ENCODE measurements around the gene SAMD11. TPM values are rescaled to one million over a fixed set of nuclear protein-coding genes. Genes with fewer than 3 reads are reported as not detected.
A peak's percentile ranks its signal among the peaks of the same experiment; 100 is the strongest.

SAMD11 gene
- total RNA-seq, 1 experiment from 2014 or later = 2.3 TPM

DNA sequence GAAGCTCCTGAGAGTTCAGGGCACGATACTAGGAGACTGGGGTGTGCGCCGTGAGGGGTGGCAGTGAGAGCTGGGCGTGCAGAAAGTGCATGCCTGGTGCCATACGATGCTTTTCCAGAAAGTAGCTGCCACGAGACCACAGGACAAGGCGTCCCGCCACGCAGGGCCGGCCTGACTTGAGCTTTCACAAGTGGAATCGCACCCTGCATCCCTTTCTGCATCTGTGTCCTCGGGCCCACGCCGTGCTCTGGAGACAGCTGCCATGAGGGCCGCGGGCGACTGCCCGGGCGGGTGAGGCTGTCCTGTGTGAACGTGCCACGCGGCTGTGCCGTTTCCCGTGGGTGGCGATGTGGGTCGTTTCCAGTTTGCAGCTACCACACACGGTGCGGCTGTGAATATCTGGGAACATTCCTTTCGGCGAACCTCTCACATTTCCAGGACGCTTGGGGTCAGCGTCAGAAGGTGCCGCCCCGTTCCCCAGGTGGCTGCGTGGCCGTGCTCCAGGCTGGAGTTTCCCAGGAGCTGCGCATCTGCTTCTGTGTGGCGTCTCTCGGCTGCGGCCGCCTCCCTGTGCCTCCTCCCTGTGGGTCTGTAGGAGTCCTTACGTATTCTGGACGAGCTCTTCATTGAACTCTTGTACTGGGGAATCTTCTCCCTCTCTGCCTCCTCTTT lies 59.2 kb downstream of the SAMD11 start (continued):
- TF ChIP-seq, protein P1, sequence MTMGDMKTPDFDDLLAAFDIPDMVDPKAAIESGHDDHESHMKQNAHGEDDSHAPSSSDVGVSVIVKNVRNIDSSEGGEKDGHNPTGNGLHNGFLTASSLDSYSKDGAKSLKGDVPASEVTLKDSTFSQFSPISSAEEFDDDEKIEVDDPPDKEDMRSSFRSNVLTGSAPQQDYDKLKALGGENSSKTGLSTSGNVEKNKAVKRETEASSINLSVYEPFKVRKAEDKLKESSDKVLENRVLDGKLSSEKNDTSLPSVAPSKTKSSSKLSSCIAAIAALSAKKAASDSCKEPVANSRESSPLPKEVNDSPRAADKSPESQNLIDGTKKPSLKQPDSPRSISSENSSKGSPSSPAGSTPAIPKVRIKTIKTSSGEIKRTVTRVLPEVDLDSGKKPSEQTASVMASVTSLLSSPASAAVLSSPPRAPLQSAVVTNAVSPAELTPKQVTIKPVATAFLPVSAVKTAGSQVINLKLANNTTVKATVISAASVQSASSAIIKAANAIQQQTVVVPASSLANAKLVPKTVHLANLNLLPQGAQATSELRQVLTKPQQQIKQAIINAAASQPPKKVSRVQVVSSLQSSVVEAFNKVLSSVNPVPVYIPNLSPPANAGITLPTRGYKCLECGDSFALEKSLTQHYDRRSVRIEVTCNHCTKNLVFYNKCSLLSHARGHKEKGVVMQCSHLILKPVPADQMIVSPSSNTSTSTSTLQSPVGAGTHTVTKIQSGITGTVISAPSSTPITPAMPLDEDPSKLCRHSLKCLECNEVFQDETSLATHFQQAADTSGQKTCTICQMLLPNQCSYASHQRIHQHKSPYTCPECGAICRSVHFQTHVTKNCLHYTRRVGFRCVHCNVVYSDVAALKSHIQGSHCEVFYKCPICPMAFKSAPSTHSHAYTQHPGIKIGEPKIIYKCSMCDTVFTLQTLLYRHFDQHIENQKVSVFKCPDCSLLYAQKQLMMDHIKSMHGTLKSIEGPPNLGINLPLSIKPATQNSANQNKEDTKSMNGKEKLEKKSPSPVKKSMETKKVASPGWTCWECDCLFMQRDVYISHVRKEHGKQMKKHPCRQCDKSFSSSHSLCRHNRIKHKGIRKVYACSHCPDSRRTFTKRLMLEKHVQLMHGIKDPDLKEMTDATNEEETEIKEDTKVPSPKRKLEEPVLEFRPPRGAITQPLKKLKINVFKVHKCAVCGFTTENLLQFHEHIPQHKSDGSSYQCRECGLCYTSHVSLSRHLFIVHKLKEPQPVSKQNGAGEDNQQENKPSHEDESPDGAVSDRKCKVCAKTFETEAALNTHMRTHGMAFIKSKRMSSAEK (CRISPR knock-in tag; IDR thresholded peaks at IDR 0.05; ENCODE audit: borderline replicate concordance) = no peak
- TF ChIP-seq ZNF416 (CRISPR knock-in tag; IDR thresholded peaks at IDR 0.05) (no peak), CREB1 (CRISPR knock-in tag; IDR thresholded peaks at IDR 0.05) (no peak), USF2 (CRISPR knock-in tag; IDR thresholded peaks at IDR 0.05) (no peak)

DNA sequence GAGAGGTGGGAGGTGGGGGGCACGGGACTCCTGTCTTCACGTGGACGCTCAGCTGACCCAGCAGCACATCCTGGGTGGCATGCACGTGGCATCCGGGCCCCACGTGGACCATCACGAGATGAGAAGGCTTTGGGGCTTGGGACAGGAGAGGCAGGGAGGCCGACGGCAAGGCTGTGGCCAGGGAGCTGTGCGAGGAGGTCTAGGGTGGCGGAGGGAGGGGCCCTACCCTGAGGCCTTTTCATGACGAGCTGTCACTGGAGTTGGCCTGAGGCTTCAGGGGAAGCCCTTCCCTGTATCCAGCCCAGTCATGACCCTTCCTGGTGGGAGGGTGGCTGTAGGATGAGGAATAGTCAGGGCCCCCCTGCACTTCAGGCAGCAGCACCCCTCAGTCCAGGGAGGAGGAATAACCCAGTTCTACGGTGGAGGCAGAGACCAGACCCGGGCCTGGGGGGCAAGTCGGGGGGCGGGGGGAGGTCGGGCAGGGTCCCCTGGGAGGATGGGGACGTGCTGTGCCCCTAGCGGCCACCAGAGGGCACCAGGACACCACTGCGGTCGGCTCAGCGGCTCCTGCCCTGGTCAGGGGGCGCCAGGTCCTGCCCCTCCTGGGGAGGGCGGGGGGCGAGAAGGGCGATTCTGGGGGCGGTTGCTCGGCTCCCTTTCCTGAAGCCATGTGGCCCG lies 60.2 kb downstream of the SAMD11 start:
- TF ChIP-seq ZNF512 (CRISPR knock-in tag; IDR thresholded peaks at IDR 0.05; ENCODE audit: borderline replicate concordance) (no peak), CTCF (IDR thresholded peaks at IDR 0.05) (peak; percentile 98)
- Mint-ChIP-seq H3K27me3 (ENCODE audit: low read depth) (peaks cover 59% of the 10 kb centered on the region), H3K36me3 (no peaks in the 10 kb centered on the region), H3K4me1 (no peaks in the 10 kb centered on the region), H3K9me3 (peaks cover 9% of the 10 kb centered on the region), H3K4me3 (no peak overlapping the region), H3K27ac (no peak overlapping the region)
- ATAC-seq = peak; percentile 92
- ChIA-PET POLR2A (interaction anchor here (1.2 kb wide), 1 partner anchor 57 kb away, joined by 5 read pairs; no protein-coding TSS in a partner anchor), CTCF (interaction anchor here (0.6 to 6.3 kb wide), 36 partner anchors 8 to 308 kb away, joined by 3 to 77 read pairs (median 4); partner anchors contain the start of genes HES4, ISG15, PLEKHN1 and TTLL10)
- DNase-seq (ENCODE audit: low spot score) = peak; percentile 85

DNA sequence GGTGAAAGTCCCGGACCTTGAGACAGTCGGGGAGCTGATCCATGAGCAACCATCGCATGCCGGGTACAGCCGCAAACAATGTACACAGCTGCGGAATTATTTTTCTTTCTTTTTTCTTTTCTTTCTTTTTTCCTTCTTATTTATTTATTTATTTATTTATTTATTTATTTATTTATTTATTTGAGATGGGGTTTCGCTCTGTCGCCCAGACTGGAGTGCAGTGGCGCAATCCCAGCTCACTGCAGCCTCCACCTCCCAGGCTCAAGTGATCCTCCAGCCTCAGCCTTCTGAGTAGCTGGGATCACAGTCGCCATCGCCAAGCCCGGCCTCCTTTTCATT lies 60.7 kb downstream of the SAMD11 start:
- Mint-ChIP-seq H3K9me3 (peaks cover 12% of the 10 kb centered on the region), H3K27me3 (ENCODE audit: low read depth) (peaks cover 64% of the 10 kb centered on the region), H3K36me3 (no peaks in the 10 kb centered on the region), H3K27ac (no peak overlapping the region), H3K4me1 (no peaks in the 10 kb centered on the region), H3K4me3 (no peak overlapping the region)
- ATAC-seq (no peak), DNase-seq (ENCODE audit: low spot score) (no peak)
- POLR2A ChIA-PET = interaction anchor here (1.2 kb wide), 1 partner anchor 56 kb away, joined by 5 read pairs; no protein-coding TSS in a partner anchor
- CTCF ChIA-PET = interaction anchor here (0.5 to 6.3 kb wide), 35 partner anchors 9 to 307 kb away, joined by 3 to 77 read pairs (median 4); partner anchors contain the start of genes HES4, ISG15, PLEKHN1 and RNF223
- TF ChIP-seq HMGA2 (CRISPR knock-in tag; IDR thresholded peaks at IDR 0.05) (peak; percentile 32; the same call in 1 of the 2 replicates), FOXJ3 (CRISPR knock-in tag; IDR thresholded peaks at IDR 0.05; ENCODE audit: borderline replicate concordance) (no peak), ZNF317 (CRISPR knock-in tag; IDR thresholded peaks at IDR 0.05; ENCODE audit: borderline replicate concordance, low read depth) (no peak)
